NCI-H1048 (cell line): ENCODE data around the gene PCDHAC1.

Source experiments
- DNase-seq: peaks from one replicate; lab custom pipeline; 2025; lab: John Stamatoyannopoulos, UW

PCDHAC1 gene

DNA sequence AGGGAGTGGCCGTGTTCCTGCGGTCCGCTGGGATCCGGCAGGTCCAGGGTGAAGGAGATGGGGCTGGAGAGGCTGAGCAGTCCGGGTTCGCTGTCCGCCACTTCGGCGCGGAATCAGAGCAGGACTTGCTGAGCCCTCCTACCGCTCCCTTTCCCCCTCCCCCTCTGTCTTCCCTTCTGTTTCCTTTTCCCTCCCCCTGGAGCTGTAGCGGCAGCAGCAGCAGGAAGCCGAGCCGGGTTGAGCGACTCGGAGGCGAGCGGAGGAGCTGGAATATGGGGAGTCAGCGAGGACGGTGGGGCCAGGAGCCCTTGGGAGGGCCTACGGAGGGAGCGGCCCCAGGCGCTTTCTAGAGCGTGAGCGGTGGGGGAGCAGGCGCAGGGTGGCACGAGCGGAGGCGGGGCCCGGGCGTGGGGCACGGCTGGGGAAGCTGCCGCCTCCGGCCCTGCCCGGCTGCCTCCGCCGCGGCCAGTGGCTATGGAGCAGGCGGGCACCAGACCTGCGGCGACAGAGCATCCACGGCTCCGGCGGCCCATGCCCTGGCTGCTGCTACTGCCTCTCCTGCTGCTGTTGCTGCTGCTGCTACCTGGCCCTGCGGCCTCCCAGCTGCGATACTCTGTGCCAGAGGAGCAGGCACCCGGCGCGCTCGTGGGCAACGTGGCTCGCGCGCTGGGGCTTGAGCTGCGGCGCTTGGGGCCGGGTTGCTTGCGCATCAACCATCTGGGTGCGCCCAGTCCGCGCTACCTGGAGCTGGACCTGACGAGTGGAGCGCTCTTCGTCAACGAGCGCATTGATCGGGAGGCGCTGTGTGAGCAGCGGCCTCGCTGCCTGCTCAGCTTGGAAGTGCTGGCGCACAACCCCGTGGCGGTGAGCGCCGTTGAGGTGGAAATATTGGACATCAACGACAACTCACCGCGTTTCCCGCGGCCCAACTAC is 40.5 kb downstream of the PCDHAC1 start, which contains the start of gene PCDHAC2:
Gene PCDHAC2, plus strand, starts transcription at position 184 of the 933 bp plus-strand sequence. Its CDS starts 291 bp downstream, at position 475.
- DNase-seq, result no peak

- no peak for DNase-seq
These were observed 41.3 kb downstream of the PCDHAC1 start for GRCh38 chr5:140967226-140967893.

GRCh38 chr5:140969880-140970279 is 43.8 kb downstream of the PCDHAC1 start:
- DNase-seq, result no peak

- no peak for DNase-seq
These were observed 47.5 kb downstream of the PCDHAC1 start for GRCh38 chr5:140973550-140973949.

- no peak for DNase-seq
These were observed 50.9 kb downstream of the PCDHAC1 start for GRCh38 chr5:140977003-140977402.

- no peak for DNase-seq
These were observed 52.2 kb downstream of the PCDHAC1 start for GRCh38 chr5:140978260-140978659.

GRCh38 chr5:140978983-140979382 is 52.9 kb downstream of the PCDHAC1 start:
- no peak for DNase-seq
